ENCODE measurements around the gene PACC1.
"Not testable (repeated sequence)": the region's sequence is repeated elsewhere in the genome, so short reads cannot be mapped to it uniquely, and the experiment has no call there.

Gene PACC1

GRCh38 chr1:212395678-212396437 lies 18.8 kb downstream of the PACC1 start:
- not testable (repeated sequence) for DNase-seq

GRCh38 chr1:212388985-212389716 lies 25.5 kb downstream of the PACC1 start:
- no peak for DNase-seq

DNA sequence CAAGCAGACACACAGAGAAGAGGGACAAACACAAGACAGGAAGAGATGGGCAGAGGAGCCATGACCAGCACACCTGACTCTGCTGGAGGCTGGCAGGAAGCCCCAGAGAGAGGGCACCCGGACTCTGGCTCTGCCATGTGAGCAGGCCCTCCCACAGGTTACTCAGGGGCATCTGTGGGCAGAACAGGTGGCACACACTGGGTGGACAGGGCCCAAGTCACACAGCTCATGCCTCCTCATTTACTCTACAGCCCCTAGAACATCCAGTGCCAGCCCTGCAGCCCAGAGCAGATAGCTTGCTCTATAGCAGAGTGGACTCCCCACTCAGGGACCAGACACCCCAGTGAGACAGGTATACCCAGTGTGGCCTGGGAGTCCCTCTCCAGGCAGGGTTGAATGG lies 28.7 kb downstream of the PACC1 start:
- DNase-seq: no peak

GRCh38 chr1:212381397-212382035 lies 33.2 kb downstream of the PACC1 start:
- DNase-seq: no peak

GRCh38 chr1:212379366-212379765 lies 35.3 kb downstream of the PACC1 start:
- DNase-seq: no peak

DNA sequence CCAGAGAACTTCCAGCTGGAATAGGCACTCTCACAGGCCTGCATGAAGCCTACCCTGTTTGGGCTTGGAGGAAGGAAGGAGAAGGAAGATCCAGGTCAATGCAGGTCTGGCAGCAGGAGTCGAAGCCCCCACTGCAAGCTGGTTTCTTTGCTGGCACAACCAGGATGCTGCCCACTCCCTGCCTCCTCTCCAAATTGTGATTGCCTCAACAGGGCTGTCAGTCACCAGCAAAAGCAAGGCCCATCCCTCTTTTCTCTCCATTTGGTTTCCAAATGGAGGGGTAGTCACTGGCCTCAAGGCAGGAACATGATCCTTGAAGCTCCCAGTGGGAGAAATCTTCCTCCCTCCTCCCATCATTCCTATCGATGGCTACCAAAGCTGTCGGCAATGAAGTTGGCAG lies 37.0 kb downstream of the PACC1 start:
- no peak for DNase-seq

DNA sequence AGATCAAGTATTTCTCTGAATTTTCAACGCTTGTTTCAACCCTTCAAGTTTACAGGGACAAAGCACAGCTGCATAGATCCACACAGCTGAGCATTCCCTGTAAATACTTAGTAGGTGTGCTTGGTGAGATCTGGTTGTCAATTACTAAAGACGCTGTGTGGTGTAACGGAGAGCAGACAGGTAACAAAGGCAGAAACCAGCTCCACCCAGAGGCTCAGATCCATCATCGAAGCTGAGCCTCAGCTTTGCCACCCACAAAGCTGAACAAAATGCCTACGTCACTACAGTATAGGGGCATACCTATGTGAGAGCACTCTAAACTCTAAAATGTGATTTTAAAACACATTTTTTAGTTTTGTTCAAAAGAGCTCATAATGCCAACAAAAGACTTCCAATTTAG lies 38.7 kb downstream of the PACC1 start:
- no peak for DNase-seq

GRCh38 chr1:212368073-212368484 lies 46.6 kb downstream of the PACC1 start:
- peak; percentile 39 to 45 for DNase-seq

DNA sequence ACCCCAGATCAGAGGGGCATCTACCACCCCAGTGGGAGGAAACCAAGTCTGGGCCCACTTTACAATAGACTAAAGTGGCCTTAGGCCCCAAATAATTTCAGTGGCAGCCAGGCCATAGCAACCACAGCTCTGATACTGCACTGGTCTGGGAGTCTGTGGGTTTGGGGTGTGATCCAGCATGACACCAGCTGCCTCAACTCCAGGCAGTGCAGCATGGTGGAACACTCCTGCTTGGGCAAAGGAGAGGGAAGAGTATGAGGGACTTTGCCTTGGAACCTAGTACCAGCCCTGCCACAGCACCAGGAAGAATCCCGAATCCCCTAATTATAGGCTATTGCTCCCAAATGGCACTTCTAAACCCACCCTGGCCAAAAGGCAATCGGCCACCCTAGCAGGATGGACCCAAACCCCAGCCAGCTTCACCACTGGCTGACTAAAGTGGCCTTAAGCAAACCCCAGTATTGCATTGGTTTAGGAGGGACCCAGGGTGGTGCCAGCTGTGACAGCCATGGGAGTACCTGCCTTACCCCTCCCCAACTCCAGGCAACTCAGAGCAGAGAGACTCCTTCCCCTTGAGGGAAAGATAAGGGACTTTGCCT lies 47.1 kb downstream of the PACC1 start:
- no peak for DNase-seq

- DNase-seq: no peak
Observed at GRCh38 chr1:212366901-212367300, 47.8 kb downstream of the PACC1 start.

GRCh38 chr1:212364985-212365384 lies 49.7 kb downstream of the PACC1 start:
- no peak for DNase-seq

GRCh38 chr1:212359794-212360479 lies 54.7 kb downstream of the PACC1 start:
- no peak for DNase-seq

- DNase-seq: no peak
Observed at GRCh38 chr1:212355230-212355969, 59.3 kb downstream of the PACC1 start.

- DNase-seq: no peak
Observed at GRCh38 chr1:212354464-212354863, 60.2 kb downstream of the PACC1 start.

- DNase-seq: no peak
Observed at GRCh38 chr1:212353181-212353580, 61.5 kb downstream of the PACC1 start.

DNA sequence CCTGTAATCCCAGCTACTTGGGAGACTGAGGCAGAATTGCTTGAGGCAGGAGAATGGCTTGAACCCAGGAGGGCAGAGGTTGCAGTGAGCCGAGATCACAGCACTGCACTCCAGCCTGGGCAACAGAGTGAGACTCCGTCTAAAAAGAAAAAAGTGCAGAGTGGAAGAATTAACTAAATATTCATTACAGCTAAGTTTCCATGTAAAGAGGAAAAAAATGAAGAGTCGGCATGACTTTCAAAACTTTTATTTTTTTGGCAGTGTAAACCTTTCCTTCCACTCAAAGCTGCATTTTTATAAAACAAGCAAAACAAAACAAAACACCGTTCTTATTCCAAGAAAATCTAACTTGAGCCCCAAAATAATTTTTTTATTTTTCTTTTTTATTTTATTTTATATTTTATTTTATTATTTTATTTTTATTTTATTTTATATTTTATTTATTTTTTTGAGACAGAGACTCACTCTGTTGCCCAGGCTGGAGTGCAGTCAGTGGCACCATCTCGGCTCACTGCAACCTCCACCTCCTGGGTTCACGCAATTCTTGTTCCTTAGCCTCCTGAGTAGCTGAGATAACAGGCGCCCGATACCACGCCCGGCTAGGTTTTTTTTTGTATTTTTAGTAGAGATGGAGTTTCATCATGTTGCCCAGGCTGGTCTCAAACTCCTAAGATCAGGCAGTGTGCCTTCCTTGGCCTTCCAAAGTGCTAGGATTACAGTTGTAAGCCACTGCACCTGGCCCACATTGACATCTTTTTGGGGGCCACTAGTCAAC lies 62.9 kb downstream of the PACC1 start:
- no peak for DNase-seq

- DNase-seq: no peak
Observed at GRCh38 chr1:212346601-212347000, 68.1 kb downstream of the PACC1 start.

DNA sequence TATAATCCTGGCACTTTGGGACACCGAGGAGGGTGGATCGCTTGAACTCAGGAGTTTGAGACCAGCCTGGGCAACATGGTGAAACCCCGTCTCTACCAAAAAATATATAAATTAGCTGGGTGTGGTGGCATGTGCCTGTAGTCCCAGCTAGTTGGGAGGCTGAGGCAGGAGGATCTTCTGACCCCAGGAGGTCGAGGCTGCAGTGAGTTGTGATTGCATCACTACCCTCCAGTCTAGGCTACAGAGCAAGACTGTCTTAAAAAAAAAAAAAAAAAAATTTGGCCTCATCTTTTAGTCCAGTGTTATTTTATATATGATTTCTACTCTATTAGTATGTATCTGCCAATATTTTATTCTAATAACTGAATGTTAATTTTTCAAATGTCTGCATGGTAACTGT lies 69.8 kb downstream of the PACC1 start:
- DNase-seq: no peak

DNA sequence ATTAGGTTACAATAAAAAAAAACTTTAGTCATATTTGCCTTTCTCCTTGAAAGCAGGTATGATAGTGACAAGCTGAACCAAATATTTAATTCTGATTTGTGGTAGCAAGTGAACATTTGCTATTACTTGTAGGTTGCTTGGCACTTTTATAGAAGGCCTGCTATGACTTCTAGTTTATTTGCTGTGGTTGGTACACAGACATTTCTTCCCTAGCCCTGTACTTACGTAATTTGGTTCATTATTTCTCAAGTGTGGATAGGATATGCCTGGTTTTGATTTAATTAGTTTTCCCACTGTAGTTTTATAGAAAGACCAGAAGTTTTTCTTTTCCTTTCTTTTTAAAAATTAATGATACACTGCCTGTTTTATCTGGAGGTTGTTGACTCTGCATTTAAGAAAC lies 73.6 kb downstream of the PACC1 start:
- no peak for DNase-seq

GRCh38 chr1:212329105-212329504 lies 85.6 kb downstream of the PACC1 start:
- DNase-seq: no peak

DNA sequence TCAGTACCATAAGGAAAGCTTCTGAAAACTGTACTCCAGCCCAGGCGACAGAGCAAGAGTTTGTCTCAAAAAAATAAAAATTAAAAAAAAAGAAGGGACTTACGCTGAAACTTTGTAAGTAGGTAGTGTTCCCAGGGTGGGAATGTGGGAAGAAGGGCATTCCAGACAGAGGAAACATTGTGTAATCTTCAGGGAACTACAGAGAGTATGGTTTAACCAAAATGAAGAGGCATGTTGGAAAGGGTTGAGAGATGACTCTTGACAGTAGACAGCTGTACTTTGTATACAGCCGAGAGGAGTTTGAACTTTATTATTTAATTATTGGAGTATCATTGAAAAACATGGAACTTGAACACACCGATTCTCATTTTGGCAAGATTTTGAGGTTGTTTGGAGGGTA lies 86.4 kb downstream of the PACC1 start:
- no peak for DNase-seq

Measured in stimulated activated CD4-positive, alpha-beta T cell treated with anti-CD3 and anti-CD28 coated beads, Interleukin-2, amount 100 ng/mL, for 24 hours (primary cell).